ENCODE results near the gene PRKAR1B.
A peak's percentile ranks its signal among the peaks of the same experiment; 100 is the strongest.

PRKAR1B gene

DNA sequence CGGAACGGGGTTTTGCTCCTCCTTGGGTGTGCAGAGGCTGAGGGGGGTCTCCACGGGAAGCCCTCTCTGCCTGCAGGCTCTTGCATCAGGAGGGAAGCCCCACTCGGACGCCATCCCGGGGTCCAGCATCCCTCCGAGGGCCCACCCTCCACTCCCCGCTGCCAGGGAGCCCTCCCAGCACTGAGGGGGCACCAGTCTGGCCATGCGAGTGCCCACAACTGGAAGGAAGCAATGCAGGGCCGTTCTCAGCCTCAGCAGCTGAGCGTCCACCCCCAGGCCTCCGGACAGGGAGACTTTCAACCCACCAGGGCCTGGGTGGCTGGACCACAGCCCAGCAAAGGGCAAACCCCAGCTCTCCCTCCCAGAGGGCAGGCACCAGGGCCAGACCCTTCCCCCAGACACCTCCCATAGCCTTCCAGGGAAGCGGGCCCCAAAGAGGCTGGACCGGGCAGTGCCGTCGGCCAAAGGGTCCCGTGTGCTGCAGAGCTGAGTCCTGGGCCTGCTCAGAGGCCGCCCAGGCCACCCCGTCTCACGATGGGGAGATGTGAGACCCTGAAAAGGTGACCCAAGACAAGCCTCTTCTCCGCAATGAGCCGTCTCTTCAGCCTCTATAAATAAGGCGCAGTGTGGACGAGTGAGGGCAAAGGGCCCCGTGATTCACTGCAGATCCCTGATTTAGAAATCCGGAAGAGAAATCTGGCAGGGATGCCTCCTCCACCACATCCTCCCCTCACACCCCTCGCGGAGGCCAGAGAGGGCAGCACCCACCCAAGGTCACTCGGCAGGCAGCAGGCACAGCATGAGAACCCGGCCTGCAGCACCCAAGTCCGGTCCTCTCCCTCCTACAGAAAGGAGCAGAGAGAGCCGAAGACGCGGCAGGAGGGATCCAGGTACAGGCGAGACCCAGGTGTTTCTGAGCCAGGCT is 82.4 kb downstream of the PRKAR1B start:
- Histone ChIP-seq H3K4me3 (ENCODE audit: severe bottlenecking) (no peak overlapping the region), H3K4me1 (ENCODE audit: insufficient read depth, poor library complexity, severe bottlenecking) (peaks cover 3% of the 10 kb centered on the region), H3K36me3 (ENCODE audit: low read depth) (no peaks in the 10 kb centered on the region), H3K9me3 (ENCODE audit: severe bottlenecking) (no peaks in the 10 kb centered on the region), H3K27me3 (ENCODE audit: insufficient read depth, poor library complexity, severe bottlenecking) (no peaks in the 10 kb centered on the region), H3K27ac (ENCODE audit: poor library complexity, severe bottlenecking) (no peak overlapping the region)
- TF ChIP-seq CTCF (IDR thresholded peaks at IDR 0.05; ENCODE audit: poor library complexity, severe bottlenecking): no peak
- ATAC-seq (ENCODE audit: low read depth) (no peak), DNase-seq (ENCODE audit: low spot score) (peak; percentile 52)

DNA sequence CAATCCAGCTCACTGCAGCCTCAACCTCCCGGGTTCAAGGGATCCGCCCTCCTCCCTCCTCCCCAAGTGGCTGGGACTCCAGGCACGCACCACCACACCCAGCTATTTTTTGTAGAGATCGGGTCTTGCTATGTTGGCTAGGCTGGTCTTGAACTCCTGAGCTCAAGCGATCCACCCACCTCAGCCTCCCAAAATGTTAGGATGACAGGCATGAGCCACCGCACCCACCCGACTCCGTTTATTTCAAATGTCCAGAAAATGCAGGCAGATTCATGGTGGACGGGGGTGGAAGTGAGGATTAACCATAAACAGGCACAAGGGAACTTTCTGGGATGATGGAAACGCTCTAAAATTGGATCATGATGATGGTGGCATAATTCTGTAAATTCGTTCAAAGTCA is 85.1 kb downstream of the PRKAR1B start:
- Histone ChIP-seq H3K27ac (ENCODE audit: poor library complexity, severe bottlenecking) (no peak overlapping the region), H3K27me3 (ENCODE audit: insufficient read depth, poor library complexity, severe bottlenecking) (no peaks in the 10 kb centered on the region), H3K4me3 (ENCODE audit: severe bottlenecking) (no peak overlapping the region), H3K36me3 (ENCODE audit: low read depth) (no peaks in the 10 kb centered on the region), H3K9me3 (ENCODE audit: severe bottlenecking) (no peaks in the 10 kb centered on the region), H3K4me1 (ENCODE audit: insufficient read depth, poor library complexity, severe bottlenecking) (peaks cover 3% of the 10 kb centered on the region)
- ATAC-seq (ENCODE audit: low read depth) (no peak), DNase-seq (ENCODE audit: low spot score) (no peak)
- TF ChIP-seq CTCF (IDR thresholded peaks at IDR 0.05; ENCODE audit: poor library complexity, severe bottlenecking): no peak

DNA sequence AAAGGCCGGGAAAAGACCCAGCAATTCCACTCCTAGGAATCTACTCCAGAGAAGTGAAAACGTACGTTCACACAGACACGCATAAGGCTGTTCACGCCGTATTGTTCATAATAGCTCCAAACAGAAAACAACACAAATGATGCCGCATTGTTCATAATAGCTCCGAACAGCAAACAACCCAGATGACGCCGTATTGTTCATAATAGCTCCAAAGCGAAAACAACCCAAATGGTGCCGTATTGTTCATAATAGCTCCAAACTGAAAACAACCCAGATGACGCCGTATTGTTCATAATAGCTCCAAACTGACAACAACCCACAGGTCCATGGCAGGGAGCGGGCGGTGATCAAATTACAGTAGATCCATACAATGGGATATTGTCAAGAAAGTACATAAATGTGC is 85.8 kb downstream of the PRKAR1B start:
- ATAC-seq (ENCODE audit: low read depth) (no peak), DNase-seq (ENCODE audit: low spot score) (no peak)
- Histone ChIP-seq H3K4me1 (ENCODE audit: insufficient read depth, poor library complexity, severe bottlenecking) (peaks cover 3% of the 10 kb centered on the region), H3K4me3 (ENCODE audit: severe bottlenecking) (no peak overlapping the region), H3K9me3 (ENCODE audit: severe bottlenecking) (no peaks in the 10 kb centered on the region), H3K36me3 (ENCODE audit: low read depth) (no peaks in the 10 kb centered on the region), H3K27ac (ENCODE audit: poor library complexity, severe bottlenecking) (no peak overlapping the region), H3K27me3 (ENCODE audit: insufficient read depth, poor library complexity, severe bottlenecking) (no peaks in the 10 kb centered on the region)
- TF ChIP-seq CTCF (IDR thresholded peaks at IDR 0.05; ENCODE audit: poor library complexity, severe bottlenecking): no peak

GRCh38 chr7:638256-639011 is 88.6 kb downstream of the PRKAR1B start:
- Histone ChIP-seq H3K27ac (ENCODE audit: poor library complexity, severe bottlenecking) (no peak overlapping the region), H3K4me1 (ENCODE audit: insufficient read depth, poor library complexity, severe bottlenecking) (peaks cover 3% of the 10 kb centered on the region), H3K27me3 (ENCODE audit: insufficient read depth, poor library complexity, severe bottlenecking) (no peaks in the 10 kb centered on the region), H3K4me3 (ENCODE audit: severe bottlenecking) (no peak overlapping the region), H3K9me3 (ENCODE audit: severe bottlenecking) (no peaks in the 10 kb centered on the region), H3K36me3 (ENCODE audit: low read depth) (no peaks in the 10 kb centered on the region)
- ATAC-seq (ENCODE audit: low read depth) (no peak), DNase-seq (ENCODE audit: low spot score) (peak; percentile 29)
- no peak for TF ChIP-seq CTCF (IDR thresholded peaks at IDR 0.05; ENCODE audit: poor library complexity, severe bottlenecking)

All from RWPE2 (cell line).